Activated CD4-positive, alpha-beta T cell treated with anti-CD3 and anti-CD28 coated beads, Interleukin-10, Interleukin-2, amounts not matched to agents 100 ng/mL and 50 ng/mL, durations not matched to agents 16 hours and 8 hours (primary cell): ENCODE results near the gene TSSK1B.
"Not testable (repeated sequence)": the region's sequence is repeated elsewhere in the genome, so short reads cannot be mapped to it uniquely, and the experiment has no call there.

Experiments
- DNase-seq: peaks from one replicate; pipeline ENCODE4 v3.0.0-alpha.2; 2020

Gene TSSK1B, protein sequence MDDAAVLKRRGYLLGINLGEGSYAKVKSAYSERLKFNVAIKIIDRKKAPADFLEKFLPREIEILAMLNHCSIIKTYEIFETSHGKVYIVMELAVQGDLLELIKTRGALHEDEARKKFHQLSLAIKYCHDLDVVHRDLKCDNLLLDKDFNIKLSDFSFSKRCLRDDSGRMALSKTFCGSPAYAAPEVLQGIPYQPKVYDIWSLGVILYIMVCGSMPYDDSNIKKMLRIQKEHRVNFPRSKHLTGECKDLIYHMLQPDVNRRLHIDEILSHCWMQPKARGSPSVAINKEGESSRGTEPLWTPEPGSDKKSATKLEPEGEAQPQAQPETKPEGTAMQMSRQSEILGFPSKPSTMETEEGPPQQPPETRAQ

DNA sequence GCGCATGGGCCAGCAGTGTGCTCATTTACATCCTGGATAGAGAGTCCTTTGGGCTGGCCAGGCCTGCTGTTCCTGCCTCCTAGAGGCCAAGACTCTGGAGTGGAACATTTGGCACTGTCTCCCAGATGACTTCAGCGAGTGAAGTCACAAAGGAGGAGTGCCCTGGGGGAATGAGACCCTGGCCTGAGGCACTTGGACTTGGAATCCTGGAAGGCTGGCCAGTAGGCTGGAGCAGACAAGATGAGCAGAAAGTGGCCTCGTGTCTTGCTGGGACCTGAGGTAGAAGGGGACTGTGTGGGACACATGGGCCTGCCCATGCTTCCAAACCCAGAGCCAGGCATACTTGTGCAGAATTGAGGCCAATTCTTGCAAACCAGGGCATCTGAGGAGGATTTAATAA, at the start of gene TSSK1B:
Gene TSSK1B, minus strand, starts transcription at position 101 of the 400 bp plus-strand sequence. CDS start 150 bp downstream, outside the sequence.
- DNase-seq = no peak

- DNase-seq = no peak
Observed at GRCh38 chr5:113480243-113480642, 45.5 kb upstream of the TSSK1B start.

DNA sequence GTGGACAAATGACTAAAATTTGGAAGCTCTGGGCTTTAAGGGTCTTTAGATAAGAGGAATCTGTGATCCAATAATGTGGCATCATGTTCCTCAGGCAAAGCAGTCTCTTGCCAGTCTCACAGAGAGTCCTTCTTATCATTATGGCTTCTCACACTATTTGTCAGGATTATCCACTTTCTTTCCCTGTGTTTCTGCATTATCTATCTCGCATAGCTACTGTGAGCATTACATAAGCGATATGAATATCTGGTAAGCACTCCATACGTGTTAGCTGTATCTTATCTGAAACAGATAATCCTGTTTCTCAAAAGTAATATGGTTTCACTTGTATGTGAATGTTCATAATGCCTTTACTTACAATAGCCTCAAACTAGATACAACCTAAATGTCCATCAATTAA, 43.9 kb upstream of the TSSK1B start:
- no peak for DNase-seq

DNA sequence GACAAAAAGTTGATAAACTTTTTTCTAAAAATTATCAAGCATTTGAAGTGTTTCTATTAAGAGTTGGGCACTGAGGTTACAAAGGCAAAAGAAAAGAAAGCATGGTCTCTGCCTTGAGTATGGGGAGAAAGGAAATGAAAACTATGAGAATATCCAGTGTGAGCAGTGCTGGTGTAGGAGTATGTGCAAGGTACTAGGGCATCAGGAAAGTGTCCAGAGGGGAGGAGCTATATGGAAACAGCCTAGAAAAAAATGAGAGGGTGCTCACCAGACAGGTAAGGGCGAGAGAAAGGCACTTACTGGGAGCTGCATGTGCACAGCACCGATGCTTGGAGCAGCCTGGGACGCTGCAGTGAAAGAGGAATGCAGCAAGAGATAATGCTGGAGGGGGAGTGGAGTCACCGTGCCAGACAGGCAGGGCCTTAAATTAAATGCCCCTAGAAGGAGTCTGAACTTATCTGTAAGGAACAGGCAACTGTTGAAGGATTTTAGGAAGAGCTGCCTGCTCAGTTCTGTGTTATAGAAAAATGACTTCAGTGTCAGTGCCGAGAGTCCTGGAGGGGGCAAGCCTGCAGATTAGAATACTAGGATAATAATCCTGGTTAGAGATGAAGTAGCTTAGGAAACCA, 39.4 kb upstream of the TSSK1B start:
- no peak for DNase-seq

DNA sequence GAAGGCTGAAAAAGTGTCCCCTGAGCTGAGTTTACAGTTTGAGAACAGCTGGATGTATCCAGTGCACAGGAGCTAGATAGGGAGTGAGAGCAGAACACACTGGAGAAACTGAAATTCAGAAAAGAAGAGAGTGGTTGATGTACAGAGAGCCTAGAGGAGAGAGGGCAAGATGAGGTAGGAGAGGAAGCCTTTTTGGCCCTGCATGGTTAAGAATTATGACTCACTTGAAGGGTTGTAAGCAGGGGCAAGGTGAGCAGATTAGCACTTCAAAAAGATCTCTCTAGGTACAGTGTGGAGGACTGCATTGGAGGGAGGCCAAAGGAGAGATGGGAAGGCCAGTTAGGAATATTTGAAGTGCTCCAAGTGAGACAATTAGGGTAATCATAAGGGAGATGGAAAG, 28.2 kb upstream of the TSSK1B start:
- DNase-seq = no peak

DNA sequence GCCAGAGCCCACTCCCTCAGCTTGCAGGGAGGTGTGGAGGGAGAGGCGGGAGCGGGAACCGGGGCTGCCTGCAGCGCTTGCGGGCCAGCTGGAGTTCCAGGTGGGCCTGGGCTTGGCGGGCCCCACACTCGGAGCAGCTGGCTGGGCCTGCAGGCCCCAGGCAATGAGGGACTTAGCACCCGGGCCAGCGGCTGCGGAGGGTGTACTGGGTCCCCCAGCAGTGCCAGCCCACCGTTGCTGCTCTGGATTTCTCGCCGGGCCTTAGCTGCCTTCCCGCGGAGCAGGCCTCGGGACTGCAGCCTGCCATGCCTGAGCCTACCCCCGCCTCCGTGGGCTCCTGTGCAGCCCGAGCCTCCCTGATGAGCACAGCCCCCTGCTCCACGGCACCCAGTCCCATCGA, 22.3 kb upstream of the TSSK1B start:
- DNase-seq = not testable (repeated sequence)

GRCh38 chr5:113452941-113453340, 18.2 kb upstream of the TSSK1B start:
- DNase-seq = no peak

GRCh38 chr5:113451797-113452196, 17.0 kb upstream of the TSSK1B start:
- DNase-seq = no peak

DNA sequence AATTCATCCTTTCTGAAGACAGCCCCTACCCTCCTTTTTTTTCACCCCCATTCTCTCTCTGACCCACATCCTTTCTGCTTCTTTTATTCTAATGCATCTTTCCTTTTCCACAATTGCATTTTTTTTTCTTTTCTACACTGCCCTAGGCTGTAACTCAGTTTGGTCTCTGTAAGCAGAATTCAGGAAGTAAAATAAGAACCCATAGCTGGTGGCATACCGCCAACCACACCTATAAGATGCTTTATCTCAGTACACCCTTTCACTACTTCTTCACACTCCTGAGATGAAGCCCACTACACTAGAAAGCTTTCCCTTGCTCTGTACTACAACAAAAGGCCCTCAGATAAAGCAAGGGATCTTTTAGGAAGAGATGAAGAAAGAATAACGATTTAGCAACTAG, 16.1 kb upstream of the TSSK1B start:
- DNase-seq = no peak

- DNase-seq = no peak
Observed at GRCh38 chr5:113450462-113450861, 15.7 kb upstream of the TSSK1B start.

GRCh38 chr5:113448252-113448651, 13.5 kb upstream of the TSSK1B start:
- no peak for DNase-seq

DNA sequence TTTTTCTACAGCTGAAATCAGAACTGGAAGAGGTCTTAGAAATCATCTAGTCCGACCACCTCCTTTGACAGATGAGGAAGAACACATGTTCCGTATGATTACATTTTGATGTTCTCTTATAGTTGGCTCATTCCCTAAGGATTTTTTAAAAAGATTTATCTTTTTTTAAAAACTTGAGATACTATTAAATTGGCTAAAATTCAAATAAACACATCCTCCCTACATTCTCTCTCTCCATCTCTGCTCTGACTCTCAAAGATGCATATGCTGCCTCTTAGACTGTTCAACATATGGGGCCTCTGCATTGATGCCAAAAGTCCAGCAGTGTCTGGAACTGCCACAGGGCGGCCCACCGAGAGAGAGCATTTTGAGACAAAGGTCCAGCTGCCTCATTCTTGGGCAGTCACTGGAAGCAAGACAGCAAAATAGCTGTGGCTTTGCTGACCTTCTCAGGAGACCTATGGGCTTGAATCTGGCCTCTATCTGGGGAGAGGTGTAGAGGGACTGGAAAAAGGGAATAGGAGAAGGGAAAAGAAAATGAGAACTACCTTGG, 12.8 kb upstream of the TSSK1B start:
- DNase-seq = no peak

- DNase-seq = no peak
Observed at GRCh38 chr5:113446358-113446927, 11.7 kb upstream of the TSSK1B start.

DNA sequence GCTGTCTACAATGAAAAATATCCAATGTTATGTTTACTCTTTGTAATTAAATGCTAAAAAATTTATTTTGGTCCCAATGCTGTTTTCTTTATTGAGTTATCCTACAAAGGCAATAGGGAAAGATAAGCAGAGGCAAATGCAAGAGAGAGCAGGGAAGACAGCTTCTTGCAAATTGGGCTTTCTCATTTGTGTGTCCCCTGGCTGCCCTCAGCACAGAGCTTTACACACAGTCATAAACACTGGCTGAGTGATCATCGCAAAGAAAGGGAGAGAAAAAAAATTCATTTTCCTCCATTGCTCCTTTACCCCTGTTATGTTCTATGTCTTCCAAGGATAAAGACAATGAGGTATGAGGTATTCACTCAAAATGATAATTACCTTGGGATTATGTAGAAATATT, 2.3 kb upstream of the TSSK1B start:
- DNase-seq = no peak

DNA sequence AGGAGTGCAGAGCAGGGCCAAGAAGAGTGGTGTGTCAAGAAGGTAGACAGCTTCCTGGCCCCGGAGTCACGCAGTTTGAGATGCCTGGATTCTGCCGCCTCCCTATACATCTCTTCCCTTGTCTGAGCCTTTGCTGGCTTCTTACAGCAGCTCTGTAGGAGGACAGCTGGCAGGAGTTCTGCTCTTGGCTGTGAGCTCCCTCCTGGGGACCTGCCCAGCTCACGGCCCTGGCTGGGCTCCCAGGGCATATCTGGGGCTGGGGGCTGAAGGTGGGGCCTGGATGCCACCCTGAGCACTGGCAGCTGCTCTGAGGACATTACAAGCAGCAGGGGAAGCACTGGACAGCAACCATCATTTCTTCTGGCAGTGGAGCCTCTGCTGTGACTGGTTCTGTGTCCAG, 786 bp upstream of the TSSK1B start:
- no peak for DNase-seq

DNA sequence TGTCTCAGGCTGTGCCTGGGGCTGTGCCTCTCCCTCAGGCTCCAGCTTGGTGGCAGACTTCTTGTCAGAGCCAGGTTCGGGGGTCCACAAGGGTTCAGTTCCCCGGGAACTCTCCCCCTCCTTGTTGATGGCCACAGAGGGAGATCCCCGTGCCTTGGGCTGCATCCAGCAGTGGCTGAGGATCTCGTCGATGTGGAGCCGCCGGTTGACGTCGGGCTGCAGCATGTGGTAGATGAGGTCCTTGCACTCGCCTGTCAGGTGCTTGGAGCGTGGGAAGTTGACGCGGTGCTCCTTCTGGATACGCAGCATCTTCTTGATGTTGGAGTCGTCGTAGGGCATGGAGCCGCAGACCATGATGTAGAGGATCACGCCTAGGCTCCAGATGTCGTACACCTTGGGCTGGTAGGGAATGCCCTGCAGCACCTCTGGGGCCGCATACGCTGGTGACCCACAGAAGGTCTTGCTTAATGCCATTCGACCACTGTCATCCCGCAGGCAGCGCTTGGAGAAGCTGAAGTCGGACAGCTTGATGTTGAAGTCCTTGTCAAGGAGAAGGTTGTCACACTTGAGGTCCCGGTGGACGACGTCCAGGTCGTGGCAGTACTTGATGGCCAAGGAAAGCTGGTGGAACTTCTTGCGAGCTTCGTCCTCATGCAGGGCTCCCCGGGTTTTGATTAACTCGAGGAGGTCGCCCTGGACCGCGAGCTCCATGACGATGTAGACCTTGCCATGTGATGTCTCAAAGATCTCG, 752 bp downstream of the TSSK1B start:
- DNase-seq = no peak

GRCh38 chr5:113433071-113433470, 1.7 kb downstream of the TSSK1B start:
- no peak for DNase-seq

- no peak for DNase-seq
Observed at GRCh38 chr5:113427871-113428574, 6.8 kb downstream of the TSSK1B start.

DNA sequence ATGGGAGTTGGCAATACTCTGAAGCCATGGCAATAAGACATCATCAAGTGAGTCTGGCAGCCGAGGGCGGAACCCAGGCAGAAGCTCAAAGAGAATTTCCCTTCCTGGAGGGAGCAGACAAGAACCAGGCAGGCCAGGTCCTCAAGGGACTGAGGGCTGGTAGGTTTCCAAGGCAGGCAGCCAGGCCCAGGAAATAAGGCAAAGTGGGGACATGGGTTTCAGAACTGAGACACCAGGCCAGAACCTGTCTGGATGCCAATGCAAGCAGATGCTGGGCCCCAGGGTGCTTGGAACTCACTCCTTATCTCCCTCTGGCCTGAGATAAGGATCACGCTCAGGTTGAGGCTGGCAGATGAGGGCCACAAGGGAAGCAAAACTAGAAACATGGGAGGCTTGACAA, 8.9 kb downstream of the TSSK1B start:
- no peak for DNase-seq

DNA sequence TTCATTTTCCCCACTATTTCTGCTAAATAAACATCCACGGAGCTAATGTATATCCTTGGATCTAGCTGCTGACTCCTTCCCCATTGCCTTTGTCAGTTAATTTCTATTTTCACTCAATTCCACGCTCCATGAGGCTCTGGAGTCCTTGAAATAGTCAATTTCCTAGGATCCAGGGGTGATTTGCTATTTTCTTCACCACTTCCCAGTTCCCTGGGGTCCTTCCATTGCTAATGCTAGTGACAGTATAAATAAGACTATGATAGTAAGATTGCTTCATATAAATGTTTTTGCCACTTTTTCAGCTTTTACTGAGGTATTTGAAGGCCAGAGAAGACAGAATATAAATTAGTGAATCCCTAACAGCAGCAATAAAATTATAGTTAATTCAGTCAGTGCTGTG, 13.1 kb downstream of the TSSK1B start:
- DNase-seq = no peak

- DNase-seq = no peak
Observed at GRCh38 chr5:113405530-113405929, 29.3 kb downstream of the TSSK1B start.

DNA sequence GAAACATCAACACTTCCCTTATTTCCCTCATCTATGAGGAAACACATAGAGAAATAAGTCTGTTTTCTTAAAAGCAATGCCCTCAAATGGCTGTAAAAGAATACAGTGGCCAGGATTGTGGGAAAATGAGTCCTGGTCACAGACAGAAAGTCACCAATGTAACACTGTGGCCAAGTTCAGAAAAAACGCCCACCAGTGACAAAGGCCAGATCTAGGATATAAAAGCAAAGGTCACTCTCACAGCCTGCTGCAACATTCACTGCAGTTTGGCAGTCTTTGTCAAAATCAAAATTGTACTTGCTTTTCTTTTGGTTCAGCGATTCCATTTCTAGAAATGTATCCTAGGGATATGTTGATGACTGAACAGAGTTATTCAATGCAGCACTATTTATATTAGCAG, 30.5 kb downstream of the TSSK1B start:
- DNase-seq = no peak

- not testable (repeated sequence) for DNase-seq
Observed at GRCh38 chr5:113397986-113398385, 36.8 kb downstream of the TSSK1B start.
